ENCODE results near the gene ATP6V1E1.
"Not testable (repeated sequence)": the region's sequence is repeated elsewhere in the genome, so short reads cannot be mapped to it uniquely, and the experiment has no call there.

Gene ATP6V1E1

DNA sequence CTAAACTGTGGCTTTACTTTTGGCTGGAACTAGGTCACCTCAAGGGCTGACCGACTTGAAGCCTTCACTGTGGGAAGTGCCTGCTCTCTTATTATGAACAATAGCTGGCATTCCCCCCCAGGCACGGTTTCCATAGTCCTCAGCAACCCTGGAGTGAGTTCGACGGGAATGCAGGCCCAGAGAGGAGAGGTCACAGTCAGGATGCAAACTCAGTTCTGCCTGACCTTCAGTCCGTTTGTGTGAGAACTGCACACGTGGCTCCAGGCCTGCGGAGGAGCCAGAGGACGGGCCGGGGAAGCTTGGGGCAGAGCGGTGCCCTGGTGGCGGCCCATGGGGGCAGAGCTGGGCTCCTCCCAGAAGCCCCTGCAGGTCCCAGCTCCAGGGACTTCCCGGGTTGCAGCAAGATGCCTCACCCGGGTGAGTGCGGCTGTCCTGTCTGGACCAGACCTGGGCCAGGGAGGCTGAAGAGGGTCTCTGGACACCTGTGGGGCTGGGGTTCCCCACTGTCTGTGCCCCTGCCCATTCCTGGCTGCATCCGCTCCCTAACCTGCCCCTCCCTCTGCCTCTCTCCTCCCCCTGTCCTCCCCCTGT lies 48.0 kb downstream of the ATP6V1E1 start:
- no peak for DNase-seq

- DNase-seq = no peak
These were observed 49.0 kb downstream of the ATP6V1E1 start for GRCh38 chr22:17579535-17579981.

GRCh38 chr22:17578136-17578754 lies 50.3 kb downstream of the ATP6V1E1 start:
- DNase-seq = peak; percentile 65

DNA sequence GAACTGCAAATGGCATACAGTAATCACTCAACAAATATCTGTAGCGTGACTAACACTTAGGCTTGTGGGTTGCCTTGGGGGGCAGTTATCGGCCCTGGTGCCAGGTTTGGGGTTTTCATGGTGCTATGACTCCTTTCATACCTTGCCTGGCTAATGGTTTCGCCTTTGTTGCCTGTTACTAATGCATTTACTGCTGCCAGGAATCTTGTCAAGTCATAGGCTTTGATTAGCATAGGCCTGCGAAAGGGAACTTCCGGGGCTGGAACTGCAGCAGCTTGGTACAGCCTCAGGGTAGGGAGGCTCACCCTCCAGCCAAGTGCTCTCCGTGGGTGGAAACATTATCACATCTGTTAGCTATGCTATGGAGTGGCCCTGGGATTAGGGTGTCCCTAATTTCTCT lies 52.1 kb downstream of the ATP6V1E1 start:
- no peak for DNase-seq

GRCh38 chr22:17575681-17576080 lies 52.9 kb downstream of the ATP6V1E1 start:
- DNase-seq = no peak

DNA sequence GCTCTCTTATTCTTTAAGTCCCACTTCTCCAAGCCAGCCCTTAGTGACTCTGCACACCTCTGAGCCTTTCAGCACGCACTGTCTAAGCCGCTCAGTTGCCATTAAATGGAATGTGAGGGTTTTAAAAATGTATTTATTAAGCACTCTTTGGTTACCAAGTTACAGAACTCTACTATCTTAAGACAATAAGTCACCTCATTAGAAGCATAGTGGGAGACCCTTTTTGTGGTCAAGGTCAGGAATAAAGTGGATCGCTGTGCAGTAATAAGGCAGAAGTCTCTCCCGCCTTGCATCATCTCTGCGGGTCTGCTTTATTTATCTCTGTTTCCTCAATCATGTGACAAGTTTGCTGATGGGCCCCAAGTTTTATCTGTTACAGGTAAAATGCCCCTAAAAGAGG lies 53.4 kb downstream of the ATP6V1E1 start:
- no peak for DNase-seq

GRCh38 chr22:17570851-17571631 lies 57.5 kb downstream of the ATP6V1E1 start:
- DNase-seq = peak; percentile 81

GRCh38 chr22:17569971-17570511 lies 58.5 kb downstream of the ATP6V1E1 start:
- DNase-seq = peak; percentile 45

DNA sequence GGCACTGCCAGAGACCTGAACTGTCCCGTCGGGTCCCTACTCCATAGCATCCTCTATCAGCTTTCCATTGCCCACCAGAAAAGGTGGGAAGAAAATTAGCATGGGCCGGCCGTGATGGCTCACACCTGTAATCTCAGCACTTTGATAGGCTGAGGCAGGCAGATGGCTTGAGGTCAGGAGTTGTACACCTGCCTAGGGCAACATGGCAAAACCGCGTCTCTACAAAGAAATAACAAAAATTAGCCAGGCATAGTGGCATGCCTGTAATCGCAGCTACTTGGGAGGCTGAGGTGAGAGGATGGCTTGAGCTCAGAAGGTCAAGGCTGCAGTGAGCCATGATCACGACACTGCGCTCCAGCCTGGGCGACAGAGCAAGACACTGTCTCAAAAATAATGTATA lies 61.8 kb downstream of the ATP6V1E1 start:
- DNase-seq = no peak

DNA sequence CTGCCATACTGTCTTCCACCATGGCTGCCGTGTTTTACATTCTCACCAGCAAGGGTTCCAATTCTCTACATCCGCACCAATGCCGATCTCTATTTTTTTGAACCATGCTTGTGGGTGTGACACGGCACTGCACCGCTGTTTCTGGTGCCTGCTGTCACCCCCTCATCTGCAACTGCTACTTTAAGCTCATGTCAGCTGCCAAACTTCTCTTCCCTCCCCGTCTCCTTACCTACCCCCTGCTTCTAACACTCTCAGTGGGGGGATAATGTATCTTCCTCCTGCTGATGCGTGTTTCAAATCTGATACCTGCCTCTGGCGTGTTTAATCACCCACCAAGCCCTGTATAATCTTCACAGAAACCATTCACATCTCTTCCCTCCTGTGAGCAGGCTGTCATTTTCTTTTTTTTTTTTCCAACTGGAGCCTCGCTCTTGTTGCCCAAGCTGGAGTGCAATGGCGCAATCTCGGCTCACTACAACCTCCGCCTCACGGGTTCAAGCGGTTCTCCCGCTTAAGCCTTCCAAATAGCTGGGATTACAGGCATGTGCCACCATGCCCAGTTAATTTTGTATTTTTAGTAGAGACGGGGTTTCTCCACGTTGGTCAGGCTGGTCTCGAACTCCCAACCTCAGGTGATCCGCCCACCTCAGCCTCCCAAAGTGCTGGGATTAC lies 62.4 kb downstream of the ATP6V1E1 start:
- not testable (repeated sequence) for DNase-seq

DNA sequence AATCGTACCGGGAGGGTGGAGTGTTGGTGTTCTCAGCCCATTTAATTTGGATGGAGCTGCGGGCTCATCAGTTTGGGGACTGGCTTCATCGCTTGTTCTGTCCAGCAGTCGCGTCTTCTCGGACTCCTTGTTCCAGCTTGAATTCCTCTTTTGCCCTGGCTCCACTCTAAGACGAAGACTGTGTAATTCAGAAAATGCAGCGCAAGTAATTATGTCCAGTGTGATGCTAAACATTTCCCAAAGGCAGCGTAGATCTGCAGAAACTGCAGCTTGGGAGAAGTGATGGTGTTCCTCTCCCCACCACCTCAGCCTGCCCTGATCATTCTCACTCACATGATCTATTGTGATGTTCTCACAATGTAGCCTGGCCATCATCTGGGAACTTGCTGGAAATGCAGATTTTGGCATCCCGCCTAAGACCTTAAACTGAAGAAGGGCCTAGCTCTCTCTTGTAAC lies 64.6 kb downstream of the ATP6V1E1 start:
- DNase-seq = peak; percentile 57

DNA sequence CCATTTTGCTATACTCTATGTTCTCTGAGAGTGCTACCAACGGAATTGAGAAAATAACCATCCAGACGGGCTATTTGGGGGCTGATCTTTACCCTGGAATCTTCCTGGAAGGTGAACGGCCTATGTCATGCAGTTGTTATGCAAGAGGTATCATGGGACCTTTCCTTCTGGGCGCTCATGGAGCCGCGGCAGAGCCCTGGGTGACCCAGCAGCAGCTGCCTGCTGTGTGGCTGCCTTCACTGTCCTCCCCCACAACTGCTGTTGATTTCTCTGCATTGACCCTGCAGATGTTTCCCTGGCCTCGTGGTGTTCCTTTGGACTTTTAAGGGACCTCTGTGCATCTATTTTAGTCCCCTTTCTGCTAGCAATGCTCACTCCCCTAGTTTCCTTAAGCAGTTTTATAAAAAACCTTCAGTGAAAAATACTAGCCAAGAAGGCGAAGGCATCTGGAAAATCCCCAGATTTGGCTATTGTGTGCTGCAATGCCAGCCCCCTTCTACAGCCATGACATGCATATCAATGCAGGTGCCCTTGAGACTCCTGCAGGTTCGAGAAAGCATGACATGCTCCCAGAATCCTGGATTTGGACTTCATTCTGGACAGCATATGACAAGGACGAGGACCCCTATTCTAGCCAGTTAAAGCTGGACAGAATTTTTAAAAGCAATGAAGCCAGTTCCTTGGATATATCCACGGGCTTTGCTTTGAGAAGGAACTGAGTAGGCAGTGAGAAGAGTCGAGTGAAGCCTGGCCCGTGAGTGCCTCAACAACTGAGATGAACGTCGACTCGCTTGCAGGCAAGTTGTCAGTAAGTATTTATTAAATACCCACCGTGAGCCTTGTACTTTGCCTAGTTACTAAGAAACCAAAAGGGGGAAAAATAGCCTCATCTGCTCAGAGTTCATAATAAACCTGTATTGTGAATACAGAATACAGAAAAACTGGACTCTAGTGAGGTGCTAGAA lies 65.4 kb downstream of the ATP6V1E1 start, which contains the start of gene SLC25A18:
SLC25A18 (plus strand) TSS at position 593 of the 965 bp plus-strand sequence. CDS start 16,447 bp downstream, outside the sequence.
- peak; percentile 48 for DNase-seq

- no peak for DNase-seq
These were observed 69.4 kb downstream of the ATP6V1E1 start for GRCh38 chr22:17559188-17559587.

DNA sequence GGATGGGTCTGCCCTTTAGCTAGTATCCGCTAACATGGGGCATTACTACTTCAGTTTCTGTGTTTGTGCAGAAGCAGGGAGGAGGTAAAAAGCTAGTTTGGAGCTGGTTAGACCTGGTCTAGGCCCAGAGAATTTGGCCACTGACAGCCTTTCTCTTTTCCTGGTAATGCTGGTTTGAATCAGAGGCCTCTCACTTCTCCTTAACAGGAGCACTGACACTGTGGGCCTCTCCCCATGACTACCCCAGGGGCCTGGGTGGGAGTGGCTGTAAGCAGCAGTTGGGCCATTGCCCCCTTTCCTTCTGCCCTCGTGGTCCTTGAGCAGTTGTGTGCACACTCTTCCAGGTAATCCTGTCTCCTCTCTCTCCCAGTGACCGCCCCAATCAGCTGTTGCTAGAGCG lies 73.7 kb downstream of the ATP6V1E1 start:
- no peak for DNase-seq

DNA sequence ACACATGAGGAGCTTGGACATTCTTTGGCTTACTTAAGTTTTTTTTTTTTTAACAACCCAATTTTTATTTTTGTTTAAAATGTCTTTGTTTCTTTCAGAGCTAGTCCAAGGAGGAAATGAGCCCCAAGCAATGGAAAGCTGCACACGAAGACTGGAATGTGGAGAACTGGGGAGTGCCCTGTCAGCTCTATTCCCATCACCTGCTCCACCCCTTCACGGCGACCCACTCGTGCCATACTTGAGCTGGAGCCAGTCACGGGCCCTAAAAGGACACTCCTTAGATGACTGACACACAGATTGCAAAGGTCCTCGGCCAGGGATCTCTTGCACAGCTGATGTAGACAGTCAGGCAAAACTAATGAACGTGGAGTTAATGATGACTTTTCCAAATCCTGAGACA lies 75.8 kb downstream of the ATP6V1E1 start:
- DNase-seq = no peak

DNA sequence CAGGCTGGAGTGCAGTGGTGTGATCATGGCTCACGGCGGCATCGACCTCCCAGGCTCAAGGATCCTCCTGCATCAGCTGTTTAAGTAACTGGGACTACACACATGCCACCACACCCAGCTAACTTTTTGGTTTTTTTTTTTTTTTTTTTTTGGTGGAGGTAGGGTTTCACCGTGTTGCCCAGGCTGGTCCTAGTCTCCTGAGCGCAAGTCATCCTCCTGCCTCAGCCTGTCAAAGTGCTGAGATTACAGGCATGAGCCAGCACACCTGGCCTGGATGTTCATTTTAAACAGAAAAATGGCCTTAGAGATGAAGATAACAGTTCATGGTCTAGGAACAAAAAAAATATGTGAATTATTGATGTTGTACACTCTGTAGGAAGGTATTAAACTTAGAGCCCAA lies 78.9 kb downstream of the ATP6V1E1 start:
- DNase-seq = no peak

DNA sequence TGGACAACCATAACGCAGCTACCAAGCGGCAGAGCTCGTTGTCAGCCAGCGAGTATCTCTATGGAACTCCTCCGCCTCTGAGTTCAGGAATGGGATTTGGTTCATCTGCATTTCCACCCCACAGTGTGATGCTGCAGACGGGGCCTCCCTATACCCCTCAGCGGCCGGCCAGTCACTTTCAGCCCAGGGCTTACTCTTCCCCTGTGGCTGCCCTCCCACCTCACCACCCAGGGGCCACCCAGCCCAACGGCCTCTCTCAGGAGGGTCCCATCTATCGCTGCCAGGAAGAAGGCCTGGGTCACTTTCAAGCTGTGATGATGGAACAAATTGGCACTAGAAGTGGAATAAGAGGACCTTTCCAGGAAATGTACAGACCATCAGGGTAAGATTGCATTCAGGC lies 79.4 kb downstream of the ATP6V1E1 start:
- DNase-seq = no peak

- DNase-seq = no peak
These were observed 79.9 kb downstream of the ATP6V1E1 start for GRCh38 chr22:17548756-17549035.

- no peak for DNase-seq
These were observed 80.4 kb downstream of the ATP6V1E1 start for GRCh38 chr22:17548010-17548755.

GRCh38 chr22:17542452-17542851 lies 86.1 kb downstream of the ATP6V1E1 start:
- no peak for DNase-seq
